WTC11 (cell line): ENCODE data around the gene CDC23.

Experiments
- GABPB1 ChIP-seq: sonication (generic); formaldehyde crosslinking; IDR thresholded peaks from 2 replicates; pipeline ENCODE4 v1.8.1; 2023; ENCODE audit warnings: mild to moderate bottlenecking, missing genetic modification reagents
- TF ChIP-seq, protein P1 (sequence below): fragments of 200-600 bp; IDR thresholded peaks from 2 replicates; pipeline ENCODE4 v1.8.0; 2022; ENCODE audit warnings: antibody characterized with exemption

DNA sequence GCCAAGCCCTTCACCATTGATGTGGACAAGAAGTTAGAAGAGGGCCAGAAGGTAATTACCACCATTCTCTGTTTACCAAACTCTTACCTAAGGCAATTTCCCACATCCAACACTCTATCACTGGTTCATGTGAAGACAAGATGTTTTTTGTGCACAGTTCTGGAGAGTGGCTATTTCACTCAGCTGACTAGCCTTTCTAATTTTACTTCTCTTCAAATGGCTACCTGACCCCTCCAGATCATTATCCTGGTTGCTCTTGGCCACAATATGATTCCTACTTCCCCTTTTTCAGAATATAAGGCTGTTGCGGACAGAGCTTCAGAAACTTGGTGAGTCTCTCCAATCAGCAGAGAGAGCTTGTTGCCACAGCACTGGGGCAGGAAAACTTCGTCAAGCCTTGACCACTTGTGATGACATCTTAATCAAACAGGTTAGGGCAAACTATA lies 27.1 kb downstream of the CDC23 start:
- TF ChIP-seq, protein P1, sequence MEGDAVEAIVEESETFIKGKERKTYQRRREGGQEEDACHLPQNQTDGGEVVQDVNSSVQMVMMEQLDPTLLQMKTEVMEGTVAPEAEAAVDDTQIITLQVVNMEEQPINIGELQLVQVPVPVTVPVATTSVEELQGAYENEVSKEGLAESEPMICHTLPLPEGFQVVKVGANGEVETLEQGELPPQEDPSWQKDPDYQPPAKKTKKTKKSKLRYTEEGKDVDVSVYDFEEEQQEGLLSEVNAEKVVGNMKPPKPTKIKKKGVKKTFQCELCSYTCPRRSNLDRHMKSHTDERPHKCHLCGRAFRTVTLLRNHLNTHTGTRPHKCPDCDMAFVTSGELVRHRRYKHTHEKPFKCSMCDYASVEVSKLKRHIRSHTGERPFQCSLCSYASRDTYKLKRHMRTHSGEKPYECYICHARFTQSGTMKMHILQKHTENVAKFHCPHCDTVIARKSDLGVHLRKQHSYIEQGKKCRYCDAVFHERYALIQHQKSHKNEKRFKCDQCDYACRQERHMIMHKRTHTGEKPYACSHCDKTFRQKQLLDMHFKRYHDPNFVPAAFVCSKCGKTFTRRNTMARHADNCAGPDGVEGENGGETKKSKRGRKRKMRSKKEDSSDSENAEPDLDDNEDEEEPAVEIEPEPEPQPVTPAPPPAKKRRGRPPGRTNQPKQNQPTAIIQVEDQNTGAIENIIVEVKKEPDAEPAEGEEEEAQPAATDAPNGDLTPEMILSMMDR = no peak
- TF ChIP-seq GABPB1 (CRISPR knock-in tag) = no peak
